AG09319 (cell line): ENCODE results near the gene MLXIP.
A peak's percentile ranks its signal among the peaks of the same experiment; 100 is the strongest.

Experiments
- DNase-seq: peaks from one replicate; pipeline ENCODE4 v3.0.0-alpha.2; 2010; ENCODE audit warnings: low read depth; ENCODE audit errors: extremely low read depth
- CTCF ChIP-seq: IDR thresholded peaks from 2 replicates; pipeline ENCODE4 v1.5.1; 2011; ENCODE audit warnings: low read depth, mild to moderate bottlenecking, inconsistent platforms, low read length, moderate library complexity

Gene MLXIP

GRCh38 chr12:122087431-122088178 is 9.0 kb downstream of the MLXIP start:
- no peak for DNase-seq
- no peak for TF ChIP-seq CTCF

DNA sequence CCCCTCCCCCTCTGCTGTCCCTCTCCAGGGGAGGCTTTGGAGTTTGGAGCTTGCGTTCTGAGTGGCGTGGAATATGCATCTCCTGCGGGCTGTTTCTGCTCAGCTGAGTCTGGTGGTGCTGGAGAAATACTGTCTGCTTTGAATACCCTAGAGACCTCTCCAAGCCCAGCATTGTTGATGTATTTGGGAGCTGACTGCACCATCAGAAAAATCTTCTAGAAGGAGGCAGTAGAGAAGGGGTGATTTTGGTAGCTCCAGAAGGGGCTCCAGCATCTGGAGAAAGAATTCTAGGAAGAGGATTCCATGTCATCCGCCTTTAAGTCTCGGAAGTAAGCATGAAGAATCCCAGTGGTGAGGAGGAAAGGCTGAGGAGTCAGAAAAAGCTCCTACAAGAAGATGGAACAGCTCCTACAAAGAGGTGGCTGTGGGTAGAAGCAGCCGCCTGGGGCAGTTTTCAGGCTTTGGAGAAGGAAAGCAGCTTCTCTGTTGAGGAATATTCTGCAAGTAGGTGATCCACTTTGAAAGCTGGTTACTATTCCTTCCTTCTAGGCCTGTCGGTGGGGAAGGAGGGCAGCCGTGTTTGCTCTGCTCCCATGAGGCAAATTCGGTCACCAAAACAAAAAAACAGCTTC is 9.7 kb downstream of the MLXIP start:
- no peak for TF ChIP-seq CTCF
- no peak for DNase-seq

- DNase-seq = no peak
- no peak for TF ChIP-seq CTCF
These were observed 10.5 kb downstream of the MLXIP start for GRCh38 chr12:122089077-122089476.

- DNase-seq = peak; percentile 87
- TF ChIP-seq CTCF = no peak
These were observed 12.4 kb downstream of the MLXIP start for GRCh38 chr12:122090759-122091515.

DNA sequence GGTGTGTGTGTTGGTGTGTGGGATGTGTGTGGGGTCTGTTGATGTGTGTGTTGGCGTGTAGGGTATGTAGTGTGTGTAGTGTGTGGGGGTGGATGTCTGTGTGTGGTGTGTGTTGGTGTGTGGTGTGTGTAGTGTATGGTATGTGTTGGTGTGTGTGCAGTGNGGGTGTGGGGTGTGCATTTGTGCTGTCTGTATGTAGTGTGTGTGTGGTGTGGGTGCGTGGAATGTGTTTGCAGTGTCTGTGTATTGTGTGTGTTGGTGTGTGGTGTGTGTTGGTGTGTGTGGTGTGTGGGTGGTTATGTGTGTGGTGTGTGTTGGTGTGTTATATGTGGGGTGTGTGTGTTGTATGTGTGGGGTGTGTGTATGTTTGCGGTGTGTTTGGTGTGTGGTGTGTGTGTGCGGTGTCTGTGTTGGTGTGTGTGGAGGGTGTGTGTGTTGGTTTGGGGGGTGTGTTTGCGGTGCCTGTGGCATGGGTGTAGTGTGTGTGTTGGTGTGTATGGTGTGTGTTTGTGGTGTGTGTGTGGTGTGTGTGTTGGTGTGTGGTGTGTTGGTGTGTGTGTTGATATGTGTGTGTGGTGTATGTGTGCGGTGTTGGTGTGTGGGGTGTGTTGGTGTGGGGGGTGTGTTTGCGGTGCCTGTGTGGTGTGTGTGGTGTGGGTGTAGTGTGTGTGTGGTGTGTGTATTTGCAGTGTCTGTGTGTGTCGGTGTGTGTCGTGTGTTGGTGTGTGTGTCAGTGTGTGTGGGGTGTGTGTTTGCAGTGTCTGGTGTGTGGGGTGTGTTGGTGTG is 14.7 kb downstream of the MLXIP start:
- DNase-seq = no peak

GRCh38 chr12:122094137-122094734 is 15.7 kb downstream of the MLXIP start:
- no peak for DNase-seq
- TF ChIP-seq CTCF = no peak

More for the DNA sequence above, 14.7 kb downstream of the MLXIP start:
- TF ChIP-seq CTCF = no peak
